H1 (cell line): ENCODE data around the gene TNFAIP1.

Source experiments
- BACH1 ChIP-seq: IDR thresholded peaks from 2 replicates; pipeline ENCODE4 v1.6.1; 2012; ENCODE audit warnings: low read length, improper control_type of control experiment
- CTCF ChIP-seq, 3 experiments: IDR thresholded peaks; 1 replicate in 2 of 3; 2 replicates in 1 of 3; pipeline versions ENCODE4 v1.5.1 to v1.6.1; 2011; ENCODE audit warnings: low read length in 3 of 3, mild to moderate bottlenecking in 3 of 3, inconsistent platforms in 2 of 3, low read depth in 1 of 3, moderate library complexity in 1 of 3; ENCODE audit not compliant: insufficient read depth in 1 of 3; ENCODE audit errors: control extremely low read depth in 1 of 3
- E2F6 ChIP-seq: IDR thresholded peaks from 2 replicates; pipeline ENCODE4 v1.6.1; 2012; ENCODE audit warnings: inconsistent platforms
- EP300 ChIP-seq, 2 experiments: IDR thresholded peaks; 1 replicate in 1 of 2; 2 replicates in 1 of 2; pipeline ENCODE4 v1.6.1; 2011 to 2012; ENCODE audit warnings: low read depth in 2 of 2, low read length in 2 of 2, mild to moderate bottlenecking in 2 of 2, borderline replicate concordance in 1 of 2, inconsistent platforms in 1 of 2, moderate library complexity in 1 of 2
- EZH2 ChIP-seq: fragments of 200-600 bp; sonication (generic); IDR thresholded peaks from 2 replicates; pipeline ENCODE4 v1.7.1; 2012; ENCODE audit warnings: low read depth, mild to moderate bottlenecking, moderate library complexity, low read length, inconsistent platforms; ENCODE audit not compliant: severe bottlenecking
- MAFK ChIP-seq: IDR thresholded peaks from 2 replicates; pipeline ENCODE4 v1.6.1; 2012; ENCODE audit warnings: low read depth, mild to moderate bottlenecking, improper control_type of control experiment, low read length
- POLR2A ChIP-seq, 2 experiments: IDR thresholded peaks; 1 replicate in 1 of 2; 2 replicates in 1 of 2; pipeline ENCODE4 v1.6.1; 2011; ENCODE audit warnings: low read depth in 2 of 2, low read length in 2 of 2, mild to moderate bottlenecking in 2 of 2; ENCODE audit errors: control extremely low read depth in 1 of 2
- POLR2AphosphoS5 ChIP-seq: IDR thresholded peaks from 2 replicates; pipeline ENCODE4 v1.6.1; 2011; ENCODE audit warnings: low read depth, low read length
- SIX5 ChIP-seq: IDR thresholded peaks from 2 replicates; pipeline ENCODE4 v1.6.1; 2011; ENCODE audit warnings: mild to moderate bottlenecking, low read depth, low read length
- SP1 ChIP-seq: IDR thresholded peaks from 2 replicates; pipeline ENCODE4 v1.6.1; 2011; ENCODE audit warnings: low read depth, low read length
- SUZ12 ChIP-seq: fragments of 200-600 bp; sonication (generic); IDR thresholded peaks from 2 replicates; pipeline ENCODE4 v1.6.1; 2012; ENCODE audit warnings: mild to moderate bottlenecking, inconsistent platforms, low read length, moderate library complexity, mixed read lengths

GRCh38 chr17:28369684-28370034 lies 34.1 kb downstream of the TNFAIP1 start:
- TF ChIP-seq EZH2 = no peak
- no peak for TF ChIP-seq POLR2A (IDR thresholded peaks at IDR 0.05; ENCODE audit: control extremely low read depth in 1 of 2, low read depth in 2 of 2, low read length in 2 of 2)
- TF ChIP-seq SIX5 = no peak
- TF ChIP-seq MAFK = no peak
- no peak for TF ChIP-seq CTCF (IDR thresholded peaks at IDR 0.05; ENCODE audit: control extremely low read depth in 1 of 3, insufficient read depth in 1 of 3, low read depth in 1 of 3, low read length in 3 of 3)
- TF ChIP-seq E2F6 = no peak
- no peak for TF ChIP-seq POLR2AphosphoS5
- no peak for TF ChIP-seq SP1
- TF ChIP-seq SUZ12 = no peak
- no peak for TF ChIP-seq EP300 (IDR thresholded peaks at IDR 0.05; ENCODE audit: borderline replicate concordance in 1 of 2, low read depth in 2 of 2, low read length in 2 of 2)
- no peak for TF ChIP-seq BACH1
